SK-MEL-5 (cell line): Measurements from ENCODE around the gene FBXO44. TPM values are rescaled to one million over a fixed set of nuclear protein-coding genes. Genes with fewer than 3 reads are reported as not detected.

Experiments used
- total RNA-seq: library from RNA; depleted of rRNA; stranded (reverse); fragments of >200 nt; shearing (Covaris generic); gene quantifications from 2 replicates; pipeline ENCODE4 v1.2.3, GENCODE V29; 2014; rRNA removed

FBXO44 gene
- total RNA-seq, 1 experiment from 2014 or later, result 20.3 TPM

Other genes starting within 250 kb of the FBXO44 start
- 0.08 TPM in 1 of 2 replicates, not detected in the other for gene DISP3, start 175.7 kb upstream of the FBXO44 start, total RNA-seq
- gene FBXO2, start 448 bp upstream of the FBXO44 start, total RNA-seq, result 1.3 and 2.2 TPM in 2 replicates
- 4.8 and 5.0 TPM in 2 replicates for gene FBXO6, start 9.3 kb downstream of the FBXO44 start, total RNA-seq
- 62.5 and 64.8 TPM in 2 replicates for gene MAD2L2, start 26.3 kb downstream of the FBXO44 start, total RNA-seq
- gene DRAXIN, start 36.8 kb downstream of the FBXO44 start, total RNA-seq, result 0.03 TPM in 1 of 2 replicates, not detected in the other
- gene AGTRAP, start 81.3 kb downstream of the FBXO44 start, total RNA-seq, result 82.5 and 91.4 TPM in 2 replicates
- gene C1orf167, start 107.3 kb downstream of the FBXO44 start, total RNA-seq, result not detected in 2 replicates
- gene MTHFR, start 151.1 kb downstream of the FBXO44 start, total RNA-seq, result 15.2 and 19.2 TPM in 2 replicates
- gene CLCN6, start 151.3 kb downstream of the FBXO44 start, total RNA-seq, result 6.2 and 7.9 TPM in 2 replicates
- not detected in 2 replicates for gene NPPA, start 192.9 kb downstream of the FBXO44 start, total RNA-seq
- gene NPPB, start 204.1 kb downstream of the FBXO44 start, total RNA-seq, result not detected in 2 replicates